Activated CD4-positive, alpha-beta T cell treated with anti-CD3 and anti-CD28 coated beads for 4 hours (primary cell): Measurements from ENCODE around the gene GPR157.
"Not testable (repeated sequence)": the region's sequence is repeated elsewhere in the genome, so short reads cannot be mapped to it uniquely, and the experiment has no call there.

Source experiments
- DNase-seq, 2 donors: peaks; one replicate each; pipeline ENCODE4 v3.0.0-alpha.2; 2020

Gene GPR157

GRCh38 chr1:9115351-9116205 is 13.3 kb downstream of the GPR157 start:
- no peak for DNase-seq

- no peak for DNase-seq
Measured at GRCh38 chr1:9112961-9113880, 15.7 kb downstream of the GPR157 start.

- DNase-seq = no peak
Measured at GRCh38 chr1:9111957-9112356, 16.9 kb downstream of the GPR157 start.

GRCh38 chr1:9111357-9111691 is 17.6 kb downstream of the GPR157 start:
- no peak for DNase-seq

GRCh38 chr1:9110669-9111356 is 18.1 kb downstream of the GPR157 start:
- peak; percentile 82 to 87 for DNase-seq

GRCh38 chr1:9108056-9108665 is 20.7 kb downstream of the GPR157 start:
- no peak for DNase-seq

GRCh38 chr1:9107136-9107535 is 21.8 kb downstream of the GPR157 start:
- DNase-seq = no peak

- no peak for DNase-seq
Measured at GRCh38 chr1:9106286-9106685, 22.6 kb downstream of the GPR157 start.

- DNase-seq = no peak
Measured at GRCh38 chr1:9105336-9105867, 23.5 kb downstream of the GPR157 start.

GRCh38 chr1:9101510-9102146 is 27.3 kb downstream of the GPR157 start:
- DNase-seq = no peak

- DNase-seq = no peak
Measured at GRCh38 chr1:9100471-9101043, 28.3 kb downstream of the GPR157 start.

GRCh38 chr1:9099555-9099954 is 29.3 kb downstream of the GPR157 start:
- DNase-seq = no peak

GRCh38 chr1:9097947-9098705 is 30.8 kb downstream of the GPR157 start:
- DNase-seq = no peak

- DNase-seq = no peak
Measured at GRCh38 chr1:9095818-9096217, 33.1 kb downstream of the GPR157 start.

- DNase-seq = not testable (repeated sequence)
Measured at GRCh38 chr1:9093996-9094595, 34.8 kb downstream of the GPR157 start.

- no peak for DNase-seq
Measured at GRCh38 chr1:9093581-9093980, 35.3 kb downstream of the GPR157 start.

- DNase-seq = no peak
Measured at GRCh38 chr1:9093091-9093490, 35.8 kb downstream of the GPR157 start.

GRCh38 chr1:9088807-9089206 is 40.1 kb downstream of the GPR157 start:
- no peak for DNase-seq

- no peak for DNase-seq
Measured at GRCh38 chr1:9087411-9088125, 41.3 kb downstream of the GPR157 start.

- no peak for DNase-seq
Measured at GRCh38 chr1:9086796-9087195, 42.1 kb downstream of the GPR157 start.
